HG03520 (cell line): ENCODE measurements around the gene DNMBP.
"Not testable (repeated sequence)": the region's sequence is repeated elsewhere in the genome, so short reads cannot be mapped to it uniquely, and the experiment has no call there.

Experiments
- ATAC-seq: cut with Tn5 transposase; IDR thresholded peaks from one replicate; pipeline ENCODE4 v1.9.1; 2021; ENCODE audit warnings: mild to moderate bottlenecking, moderate library complexity; ENCODE audit not compliant: unreplicated experiment

The DNMBP gene

GRCh38 chr10:99867250-99867649 lies 142.5 kb downstream of the DNMBP start:
- ATAC-seq = not testable (repeated sequence)

- not testable (repeated sequence) for ATAC-seq
These were observed 146.1 kb downstream of the DNMBP start for GRCh38 chr10:99863535-99864240.

GRCh38 chr10:99860466-99860865 lies 149.3 kb downstream of the DNMBP start:
- ATAC-seq = no peak

- ATAC-seq = no peak
These were observed 150.2 kb downstream of the DNMBP start for GRCh38 chr10:99859585-99859984.

- no peak for ATAC-seq
These were observed 150.9 kb downstream of the DNMBP start for GRCh38 chr10:99858849-99859248.

GRCh38 chr10:99855479-99856071 lies 154.2 kb downstream of the DNMBP start:
- no peak for ATAC-seq

GRCh38 chr10:99854860-99855259 lies 154.9 kb downstream of the DNMBP start:
- ATAC-seq = no peak

- ATAC-seq = no peak
These were observed 156.1 kb downstream of the DNMBP start for GRCh38 chr10:99853655-99854054.

GRCh38 chr10:99852481-99853213 lies 157.1 kb downstream of the DNMBP start:
- ATAC-seq = no peak

GRCh38 chr10:99851825-99852224 lies 157.9 kb downstream of the DNMBP start:
- no peak for ATAC-seq

GRCh38 chr10:99850767-99851340 lies 158.9 kb downstream of the DNMBP start:
- ATAC-seq = no peak

GRCh38 chr10:99850021-99850766 lies 159.6 kb downstream of the DNMBP start:
- ATAC-seq = no peak

GRCh38 chr10:99849536-99849935 lies 160.2 kb downstream of the DNMBP start:
- no peak for ATAC-seq

GRCh38 chr10:99849057-99849456 lies 160.7 kb downstream of the DNMBP start:
- ATAC-seq = no peak

- ATAC-seq = peak; percentile 68
These were observed 163.8 kb downstream of the DNMBP start for GRCh38 chr10:99845837-99846382.

- no peak for ATAC-seq
These were observed 165.3 kb downstream of the DNMBP start for GRCh38 chr10:99844433-99844955.

- ATAC-seq = no peak
These were observed 166.4 kb downstream of the DNMBP start for GRCh38 chr10:99843310-99843709.

- no peak for ATAC-seq
These were observed 168.0 kb downstream of the DNMBP start for GRCh38 chr10:99841746-99842145.

- not testable (repeated sequence) for ATAC-seq
These were observed 168.9 kb downstream of the DNMBP start for GRCh38 chr10:99840859-99841258.

GRCh38 chr10:99836711-99837110 lies 173.0 kb downstream of the DNMBP start:
- no peak for ATAC-seq
